Occipital lobe (tissue), 2 donors: Measurements from ENCODE around the gene CRISP1. TPM values are rescaled to one million over a fixed set of nuclear protein-coding genes. Genes with fewer than 3 reads are reported as not detected.
"Not testable (repeated sequence)": the region's sequence is repeated elsewhere in the genome, so short reads cannot be mapped to it uniquely, and the experiment has no call there.

Source experiments
- DNase-seq: peaks from one replicate; lab custom pipeline; 2025; lab: John Stamatoyannopoulos, UW
- total RNA-seq: library from RNA; depleted of rRNA; stranded (reverse); fragments of >200 nt; gene quantifications from one replicate; pipeline ENCODE4 v1.2.3, GENCODE V29; 2014

Gene CRISP1
- not detected for total RNA-seq

- DNase-seq, result no peak
These were observed at the start of gene CRISP1 for GRCh38 chr6:49866485-49866943. Gene CRISP1 (minus strand): TSS chr6:49866535. CDS start chr6:49857400, 9,135 bp downstream.

- no peak for DNase-seq
These were observed 48.7 kb upstream of the CRISP1 start for GRCh38 chr6:49915035-49915434.

GRCh38 chr6:49913636-49914375, 47.5 kb upstream of the CRISP1 start:
- no peak for DNase-seq

GRCh38 chr6:49912196-49912595, 45.9 kb upstream of the CRISP1 start:
- DNase-seq, result no peak

GRCh38 chr6:49911252-49911651, 44.9 kb upstream of the CRISP1 start:
- no peak for DNase-seq

- no peak for DNase-seq
These were observed 43.2 kb upstream of the CRISP1 start for GRCh38 chr6:49909563-49909962.

GRCh38 chr6:49906526-49906925, 40.2 kb upstream of the CRISP1 start:
- peak; percentile 35 for DNase-seq

GRCh38 chr6:49905296-49905695, 39.0 kb upstream of the CRISP1 start:
- no peak for DNase-seq

GRCh38 chr6:49902856-49903255, 36.5 kb upstream of the CRISP1 start:
- no peak for DNase-seq

GRCh38 chr6:49898904-49899566, 32.7 kb upstream of the CRISP1 start:
- no peak for DNase-seq

GRCh38 chr6:49895553-49895952, 29.2 kb upstream of the CRISP1 start:
- DNase-seq, result not testable (repeated sequence)

- DNase-seq, result no peak
These were observed 25.9 kb upstream of the CRISP1 start for GRCh38 chr6:49892280-49892679.

GRCh38 chr6:49890988-49891387, 24.7 kb upstream of the CRISP1 start:
- no peak for DNase-seq

GRCh38 chr6:49888742-49889431, 22.6 kb upstream of the CRISP1 start:
- no peak for DNase-seq

- DNase-seq, result no peak
These were observed 2.7 kb upstream of the CRISP1 start for GRCh38 chr6:49868951-49869529.

- no peak for DNase-seq
These were observed 10.1 kb downstream of the CRISP1 start for GRCh38 chr6:49856282-49856681.

- no peak for DNase-seq
These were observed 11.1 kb downstream of the CRISP1 start for GRCh38 chr6:49855221-49855620.

- no peak for DNase-seq
These were observed 13.4 kb downstream of the CRISP1 start for GRCh38 chr6:49852975-49853374.

GRCh38 chr6:49849213-49849907, 17.0 kb downstream of the CRISP1 start:
- no peak for DNase-seq

GRCh38 chr6:49847673-49848072, 18.7 kb downstream of the CRISP1 start:
- DNase-seq, result no peak

- no peak for DNase-seq
These were observed 19.3 kb downstream of the CRISP1 start for GRCh38 chr6:49847014-49847413.
